Heart right ventricle (tissue), 16 donors: ENCODE results near the gene SHROOM3. TPM values are rescaled to one million over a fixed set of nuclear protein-coding genes. Genes with fewer than 3 reads are reported as not detected.

Experiments
- ATAC-seq, 8 donors: fragments of 200-7000 bp; cut with Tn5 transposase; one replicate each; pipeline ENCODE4 v1.9.1; 2020; ENCODE audit warnings: mild to moderate bottlenecking in 8 of 8, moderate library complexity in 8 of 8, moderate number of reproducible peaks in 1 of 8
- DNase-seq, 2 donors: peaks; one replicate each; pipeline ENCODE4 v3.0.0-alpha.2; 2020
- H3K27ac ChIP-seq, 10 donors: fragments of 200-600 bp; sonication (generic) in 2 of 10; one replicate each; pipeline versions ENCODE4 v1.5.0 to v1.8.0; 2020 to 2022; ENCODE audit warnings: mild to moderate bottlenecking in 3 of 10
- H3K27me3 ChIP-seq, 7 donors: fragments of 200-600 bp; one replicate each; pipeline ENCODE4 v1.8.0; 2021 to 2022; ENCODE audit warnings: mild to moderate bottlenecking in 2 of 7
- H3K36me3 ChIP-seq, 9 donors: fragments of 200-600 bp; sonication (generic) in 1 of 9; one replicate each; pipeline versions ENCODE4 v1.5.0 to v1.8.0; 2020 to 2022; ENCODE audit warnings: mild to moderate bottlenecking in 2 of 9
- H3K4me1 ChIP-seq, 9 donors: fragments of 200-600 bp; sonication (generic) in 1 of 9; one replicate each; pipeline versions ENCODE4 v1.5.0 to v1.8.0; 2020 to 2022; ENCODE audit warnings: mild to moderate bottlenecking in 4 of 9
- H3K4me3 ChIP-seq, 10 donors: fragments of 200-600 bp; sonication (generic) in 2 of 10; one replicate each; pipeline versions ENCODE4 v1.5.0 to v1.8.0; 2020 to 2022; ENCODE audit warnings: mild to moderate bottlenecking in 7 of 10, moderate library complexity in 2 of 10
- H3K9me3 ChIP-seq, 11 donors: fragments of 200-600 bp in 10 of 11; sonication (generic) in 2 of 11; one replicate each; pipeline versions ENCODE4 v1.5.0 to v1.8.0; 2013 to 2022; ENCODE audit warnings: mild to moderate bottlenecking in 2 of 11, control low read depth in 1 of 11, moderate library complexity in 1 of 11
- CTCF ChIP-seq, 9 donors: fragments of 200-600 bp; sonication (generic) in 2 of 9; IDR thresholded peaks; one replicate each; pipeline versions ENCODE4 v1.5.0 to v1.8.0; 2021 to 2022; ENCODE audit warnings: antibody characterized with exemption in 9 of 9, mild to moderate bottlenecking in 5 of 9, moderate library complexity in 1 of 9
- WGBS, 2 donors: extraction: QIAGEN DNeasy Blood & Tissue Kit; methylation state at CpG; one replicate each; pipeline ENCODE4 v1.1.7; 2013; ENCODE audit warnings: inconsistent platforms in 1 of 2; 5-methylcytosine and 5-hydroxymethylcytosine counted together
- intact Hi-C, 10 donors: fragments of 100-400 bp; cut with DNase I; formaldehyde crosslinking; loops; one replicate each; pipeline versions ENCODE4 v1.11.1 to v1.14.2; 2022
- polyA plus RNA-seq, 2 donors: library from polyadenylated mRNA; stranded (reverse); fragments of 200-250 nt; gene quantifications; one replicate each; pipeline ENCODE4 v1.2.3, GENCODE V29; 2013
- total RNA-seq, 10 donors: library from RNA; stranded (reverse); fragmentation: NEBNext Ultra II Directional in 3 of 10; extraction: Animal tissue kit (Norgen Biotek cat#: 25700) in 3 of 10; gene quantifications; one replicate each; pipeline versions ENCODE4 v1.2.1 to v1.2.4, GENCODE V29; 2021 to 2023
- donor health status: Arrhythmogenic right ventricular cardiomyopathy.
- donor health status: ischemic (EF 13 %, LVEDD 7.1; RV severe dilation, severe dysfunction).
- donor health status: healthy with polysubstance abuse.
- donor health status: DM: no; HTN: yes; CAD: no.
- donor health status: DM: no; HTN: no; CAD: no.
- donor health status: ischemic (EF 25% LVEDD 6.9; RV normal size, moderate dysfunction).
- donor health status: ischemic (EF 25% LVEDD 5.7; RV mildly dilated, moderate dysfunction).
- donor health status: healthy.
- donor health status: DM: yes; HTN: yes; CAD: no.
- donor health status: Ischemic cardiomyopathy.
- donor health status: ischemic (EF 35%, LVEDD 5.7; RV mildly dilated, moderate dysfunction).
- donor health status: nonischemic (EF 11% LVEDD 7.7; RV severe dilation, severe dysfunction).
- donor health status: DM: yes; HTN: yes; CAD: no.
- donor health status: PGD.
- donor health status: ischemic (EF 29% LVEDD 5.4; RV normal size, mild dysfunction).
- donor health status: nonischemic (EF 23%, LVEDD 6.1; RV moderate dilation, normal function).

Gene SHROOM3
- total and polyA plus RNA-seq, 12 donors = 1.7 to 33.3 (median 15.9) TPM

DNA sequence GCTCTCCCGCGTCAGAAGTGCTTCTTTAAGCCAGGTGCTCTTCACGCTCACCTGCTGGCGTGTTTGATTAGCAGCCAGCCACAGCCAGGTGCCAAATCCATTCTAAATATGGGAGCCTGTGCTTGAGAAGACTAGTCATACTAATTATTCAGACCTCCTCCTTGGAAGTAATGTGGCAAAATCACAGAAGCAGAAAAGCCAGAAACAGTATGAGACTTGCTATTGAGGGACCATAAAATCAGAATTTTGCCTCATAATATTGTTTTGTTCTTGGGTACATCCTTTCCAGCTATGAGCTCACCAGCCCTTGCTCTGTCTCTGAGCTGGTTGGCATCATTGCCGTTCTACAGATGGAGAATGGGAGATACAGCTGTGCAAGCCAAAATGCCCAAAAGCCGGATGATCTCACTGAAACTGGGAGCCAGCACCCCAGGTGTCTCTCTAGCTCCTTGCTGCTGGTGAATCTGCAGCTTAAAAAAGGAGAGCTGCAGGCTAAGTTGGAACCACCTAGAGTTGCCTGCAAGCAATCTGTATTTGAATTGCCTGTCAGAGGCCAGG is 205.4 kb downstream of the SHROOM3 start:
- Histone ChIP-seq H3K36me3 (no peaks in the 10 kb centered on the region), H3K27ac (no peak overlapping the region), H3K27me3 (no peaks in the 10 kb centered on the region), H3K9me3 (no peaks in the 10 kb centered on the region), H3K4me3 (no peak overlapping the region), H3K4me1 (no peaks in the 10 kb centered on the region)
- WGBS, 2 donors = 79 to 82% methylated on average over 6 of the region's 6 CpGs
- no peak for TF ChIP-seq CTCF (IDR thresholded peaks at IDR 0.05)
- no peak for DNase-seq
- intact Hi-C loops = no loop called here
- ATAC-seq = no peak

GRCh38 chr4:76641351-76641750 is 206.3 kb downstream of the SHROOM3 start:
- intact Hi-C loops = no loop called here
- DNase-seq (no peak), ATAC-seq (no peak)
- H3K4me3 ChIP-seq = no peak overlapping the region
- no peak for TF ChIP-seq CTCF (IDR thresholded peaks at IDR 0.05)
- no peaks in the 10 kb centered on the region for H3K9me3 ChIP-seq
- no peak overlapping the region for H3K27ac ChIP-seq
- WGBS, 2 donors = 79 to 83% methylated on average over 4 of the region's 4 CpGs
- no peaks in the 10 kb centered on the region for H3K36me3 ChIP-seq
- no peaks in the 10 kb centered on the region for H3K4me1 ChIP-seq
- H3K27me3 ChIP-seq = no peaks in the 10 kb centered on the region

DNA sequence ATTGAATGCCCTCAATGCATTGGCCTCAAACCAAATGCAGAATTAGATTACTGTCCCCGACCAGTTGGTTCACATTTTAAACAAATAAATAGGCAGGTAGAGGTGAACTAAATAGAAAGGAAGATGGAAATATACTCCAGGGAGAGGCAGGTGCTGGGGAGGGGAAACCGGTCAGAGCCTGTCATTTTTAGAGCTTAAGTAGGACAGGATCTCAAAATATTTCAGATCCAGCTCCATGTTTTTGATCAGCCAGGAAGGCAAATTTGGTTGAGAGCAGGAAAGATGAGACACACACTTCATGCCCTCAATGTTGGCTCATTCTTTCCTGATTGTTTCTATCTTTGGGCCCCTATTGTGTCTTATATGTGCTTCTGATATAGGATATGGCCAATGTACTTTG is 206.7 kb downstream of the SHROOM3 start:
- Histone ChIP-seq H3K4me1 (no peaks in the 10 kb centered on the region), H3K4me3 (no peak overlapping the region), H3K27me3 (no peaks in the 10 kb centered on the region), H3K27ac (no peak overlapping the region), H3K36me3 (no peaks in the 10 kb centered on the region), H3K9me3 (no peaks in the 10 kb centered on the region)
- no peak for DNase-seq
- intact Hi-C loops = no loop called here
- no peak for ATAC-seq
- TF ChIP-seq CTCF (IDR thresholded peaks at IDR 0.05) = no peak
- WGBS, 2 donors = 90 to 91% methylated on average over 2 of the region's 2 CpGs

- WGBS, 2 donors = 68 to 79% methylated on average over 8 of the region's 8 CpGs
- intact Hi-C loops = no loop called here
- no peak for ATAC-seq
Observed at GRCh38 chr4:76644831-76645485, 209.9 kb downstream of the SHROOM3 start.

More at GRCh38 chr4:76644831-76645485, 209.9 kb downstream of the SHROOM3 start:
- no peak overlapping the region for H3K27ac ChIP-seq
- no peaks in the 10 kb centered on the region for H3K4me1 ChIP-seq
- H3K36me3 ChIP-seq = no peaks in the 10 kb centered on the region
- no peak overlapping the region for H3K4me3 ChIP-seq
- DNase-seq = no peak
- H3K27me3 ChIP-seq = no peaks in the 10 kb centered on the region
- H3K9me3 ChIP-seq = peaks cover 0 to 4% (median 0%) of the 10 kb centered on the region in 11 donors
- TF ChIP-seq CTCF (IDR thresholded peaks at IDR 0.05) = no peak
